ENCODE results near the gene LGR6.
A peak's percentile ranks its signal among the peaks of the same experiment; 100 is the strongest.

Gene LGR6

DNA sequence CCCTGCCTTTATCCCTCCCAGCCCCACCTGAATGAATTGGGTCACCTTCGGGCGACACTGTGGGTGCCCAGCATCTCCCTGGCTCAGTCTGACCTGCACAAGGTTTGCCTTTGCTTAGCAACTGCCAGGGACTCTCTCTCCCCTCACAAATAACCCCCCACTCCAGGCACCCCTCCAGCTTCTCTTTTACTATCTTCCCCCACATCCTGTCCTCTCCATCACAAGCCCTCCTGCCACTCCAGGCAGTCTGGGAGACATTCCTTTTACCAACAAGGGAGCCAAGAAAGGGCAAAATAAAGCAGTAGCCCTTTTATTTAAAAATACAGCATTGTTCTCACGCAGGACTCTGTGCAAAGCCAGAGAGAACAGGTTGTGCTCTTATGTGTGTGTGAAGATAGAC is 23.9 kb downstream of the LGR6 start:
- peaks cover 66% of the 10 kb centered on the region for H3K27me3 ChIP-seq (replicated peaks)
- no peak for DNase-seq
- TF ChIP-seq, protein P1, sequence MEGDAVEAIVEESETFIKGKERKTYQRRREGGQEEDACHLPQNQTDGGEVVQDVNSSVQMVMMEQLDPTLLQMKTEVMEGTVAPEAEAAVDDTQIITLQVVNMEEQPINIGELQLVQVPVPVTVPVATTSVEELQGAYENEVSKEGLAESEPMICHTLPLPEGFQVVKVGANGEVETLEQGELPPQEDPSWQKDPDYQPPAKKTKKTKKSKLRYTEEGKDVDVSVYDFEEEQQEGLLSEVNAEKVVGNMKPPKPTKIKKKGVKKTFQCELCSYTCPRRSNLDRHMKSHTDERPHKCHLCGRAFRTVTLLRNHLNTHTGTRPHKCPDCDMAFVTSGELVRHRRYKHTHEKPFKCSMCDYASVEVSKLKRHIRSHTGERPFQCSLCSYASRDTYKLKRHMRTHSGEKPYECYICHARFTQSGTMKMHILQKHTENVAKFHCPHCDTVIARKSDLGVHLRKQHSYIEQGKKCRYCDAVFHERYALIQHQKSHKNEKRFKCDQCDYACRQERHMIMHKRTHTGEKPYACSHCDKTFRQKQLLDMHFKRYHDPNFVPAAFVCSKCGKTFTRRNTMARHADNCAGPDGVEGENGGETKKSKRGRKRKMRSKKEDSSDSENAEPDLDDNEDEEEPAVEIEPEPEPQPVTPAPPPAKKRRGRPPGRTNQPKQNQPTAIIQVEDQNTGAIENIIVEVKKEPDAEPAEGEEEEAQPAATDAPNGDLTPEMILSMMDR (IDR thresholded peaks at IDR 0.05; ENCODE audit: low read depth, low read length, missing control alignments), result no peak
- no peaks in the 10 kb centered on the region for H3K36me3 ChIP-seq (replicated peaks)
- no peak overlapping the region for H3K4me3 ChIP-seq (ENCODE audit: low read depth, low read length)
- in situ Hi-C loops (cut with HindIII; ENCODE audit: low pct_ligation_motif_present, low sequenced_read_pairs), result loop anchor here (25.0 kb wide), 1 partner anchor 95 kb away; no protein-coding TSS in a partner anchor
- no peak overlapping the region for H3K27ac ChIP-seq

DNA sequence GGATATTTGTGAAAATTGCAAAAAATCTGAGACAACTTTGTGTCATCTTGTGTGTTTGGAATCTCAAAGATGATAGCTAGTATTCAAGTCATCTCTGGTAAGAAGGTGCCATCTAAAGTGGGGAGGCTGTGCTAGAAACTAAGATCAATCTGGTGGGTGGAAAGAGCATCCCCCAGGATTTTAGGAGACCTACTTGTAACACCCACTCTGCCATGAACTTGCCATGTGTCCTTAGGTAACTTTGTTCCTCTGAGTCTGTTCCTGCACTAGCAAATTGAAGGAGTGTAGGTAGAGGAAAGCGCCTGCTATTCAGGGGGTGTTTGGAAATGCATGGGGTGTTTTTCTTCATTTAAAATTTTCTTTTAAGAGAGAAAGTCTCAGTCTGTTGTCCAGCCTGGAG is 24.4 kb downstream of the LGR6 start:
- in situ Hi-C loops (cut with HindIII; ENCODE audit: low pct_ligation_motif_present, low sequenced_read_pairs), result loop anchor here (25.0 kb wide), 1 partner anchor 94 kb away; no protein-coding TSS in a partner anchor
- Histone ChIP-seq H3K36me3 (replicated peaks) (no peaks in the 10 kb centered on the region), H3K27ac (no peak overlapping the region), H3K27me3 (replicated peaks) (peaks cover 61% of the 10 kb centered on the region), H3K4me3 (ENCODE audit: low read depth, low read length) (no peak overlapping the region)
- DNase-seq, result no peak
- TF ChIP-seq, protein P1 (IDR thresholded peaks at IDR 0.05; ENCODE audit: low read depth, low read length, missing control alignments), result no peak

DNA sequence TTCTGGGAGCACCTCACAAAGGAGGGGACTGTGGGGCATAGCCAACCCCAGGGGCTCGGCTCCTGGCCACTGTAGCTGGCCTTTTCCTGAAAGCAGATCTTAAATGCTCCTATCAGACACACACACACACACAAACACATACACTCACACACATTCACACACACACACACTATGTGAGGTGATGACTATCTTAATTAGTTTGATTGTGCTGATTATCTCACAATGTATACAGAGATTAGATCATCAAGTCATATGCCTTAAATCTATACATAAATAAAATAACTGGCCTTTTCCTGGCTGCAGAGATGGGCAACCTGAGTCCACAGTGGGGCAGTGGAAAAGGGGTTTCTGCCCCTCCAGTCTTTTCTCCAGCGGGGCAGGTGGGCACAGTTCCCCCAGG is 27.1 kb downstream of the LGR6 start:
- Histone ChIP-seq H3K4me3 (ENCODE audit: low read depth, low read length) (no peak overlapping the region), H3K36me3 (replicated peaks) (no peaks in the 10 kb centered on the region), H3K27ac (no peak overlapping the region), H3K27me3 (replicated peaks) (peaks cover 40% of the 10 kb centered on the region)
- TF ChIP-seq, protein P1 (IDR thresholded peaks at IDR 0.05; ENCODE audit: low read depth, low read length, missing control alignments), result no peak
- no peak for DNase-seq
- in situ Hi-C loops (cut with HindIII; ENCODE audit: low pct_ligation_motif_present, low sequenced_read_pairs), result loop anchor here (25.0 kb wide), 1 partner anchor 92 kb away; no protein-coding TSS in a partner anchor

DNA sequence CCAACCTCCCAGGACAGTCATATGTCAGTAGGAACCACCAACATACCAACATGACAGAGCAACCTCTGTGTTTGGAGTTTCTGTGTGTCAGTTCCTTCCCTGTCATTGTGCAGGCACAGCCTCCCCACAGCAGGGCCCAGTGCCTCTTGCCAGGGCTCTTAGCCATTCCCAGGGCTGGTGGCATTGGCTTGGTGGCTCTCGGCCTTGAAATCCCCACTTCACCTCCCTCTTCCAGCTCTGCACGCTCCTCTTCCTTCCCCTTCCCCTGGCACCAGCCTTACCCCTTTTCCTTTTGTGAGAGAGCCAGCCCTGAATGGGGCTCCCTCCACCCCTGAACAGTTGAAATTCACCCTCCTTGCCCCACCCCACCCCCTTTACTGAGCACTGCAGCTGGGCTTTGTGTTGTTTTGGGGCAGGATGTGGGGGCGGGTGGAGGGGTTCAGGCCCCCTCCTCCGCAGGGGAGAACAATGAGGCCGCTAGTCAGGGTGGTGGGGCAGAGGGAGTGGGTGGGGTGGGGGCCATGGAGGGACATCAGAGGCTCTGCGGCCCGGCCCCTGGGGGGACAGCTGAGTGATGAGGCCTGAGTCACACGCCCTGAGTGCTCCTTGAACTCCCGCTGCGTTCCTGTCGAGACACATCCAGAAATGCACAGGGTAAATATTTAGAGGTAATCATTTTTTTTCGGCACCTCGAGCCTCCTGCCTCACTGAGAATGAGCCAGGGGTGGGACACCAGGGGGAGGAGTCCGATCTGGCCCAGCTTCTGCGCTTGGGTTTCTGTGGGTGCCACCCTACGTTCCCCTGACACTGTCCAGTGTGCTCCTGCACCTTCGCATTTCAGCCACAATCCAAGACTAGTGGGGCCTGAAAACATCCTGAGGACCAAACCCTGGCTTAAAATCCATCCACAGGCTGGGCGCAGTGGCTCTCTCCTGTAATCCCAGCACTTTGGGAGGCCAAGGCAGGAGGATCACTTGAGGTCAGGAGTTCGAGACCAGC is 28.6 kb downstream of the LGR6 start:
- peak; percentile 12 for DNase-seq
- Histone ChIP-seq H3K36me3 (replicated peaks) (no peaks in the 10 kb centered on the region), H3K4me3 (ENCODE audit: low read depth, low read length) (no peak overlapping the region), H3K27me3 (replicated peaks) (peaks cover 28% of the 10 kb centered on the region), H3K27ac (no peak overlapping the region)
- in situ Hi-C loops (cut with HindIII; ENCODE audit: low pct_ligation_motif_present, low sequenced_read_pairs), result loop anchor here (25.0 kb wide), 1 partner anchor 90 kb away; no protein-coding TSS in a partner anchor
- TF ChIP-seq, protein P1 (IDR thresholded peaks at IDR 0.05; ENCODE audit: low read depth, low read length, missing control alignments), result no peak

DNA sequence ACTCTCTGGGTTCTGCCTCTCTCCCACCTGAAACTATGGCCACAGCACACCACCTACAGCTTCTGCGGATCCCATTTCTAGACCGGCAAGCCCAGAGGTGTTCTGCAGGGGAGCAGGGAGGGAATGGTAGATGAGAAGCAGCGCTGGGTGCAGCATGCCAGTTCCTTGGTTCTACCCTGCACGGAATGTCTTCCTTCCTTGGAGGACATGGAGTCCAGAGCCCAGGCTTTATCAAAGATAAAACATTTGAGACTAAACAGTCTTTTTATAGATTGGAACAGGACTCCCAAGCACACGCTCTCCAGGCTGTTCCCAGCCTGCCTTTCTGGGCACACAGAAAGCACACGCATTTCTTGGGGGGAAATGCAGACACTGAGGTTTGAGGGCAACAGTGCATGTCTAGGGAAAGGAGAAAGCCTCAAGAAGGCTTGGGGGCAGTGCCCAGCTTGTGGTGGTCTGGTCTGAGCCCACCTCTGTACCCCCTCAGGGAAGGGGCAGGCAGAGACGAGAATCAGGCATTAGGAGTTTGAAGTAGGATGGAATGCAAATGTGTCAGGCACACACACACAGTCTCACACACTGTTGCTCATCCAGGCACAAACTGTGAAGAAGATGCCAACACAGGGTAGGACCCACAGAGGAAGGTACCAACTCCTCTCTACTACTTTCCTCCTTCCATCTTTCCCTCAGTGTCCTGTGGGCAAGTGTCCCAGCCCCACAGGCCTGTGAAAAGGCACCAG is 29.7 kb downstream of the LGR6 start:
- TF ChIP-seq, protein P1 (IDR thresholded peaks at IDR 0.05; ENCODE audit: low read depth, low read length, missing control alignments), result no peak
- DNase-seq, result no peak
- Histone ChIP-seq H3K36me3 (replicated peaks) (no peaks in the 10 kb centered on the region), H3K27me3 (replicated peaks) (peaks cover 19% of the 10 kb centered on the region), H3K27ac (no peak overlapping the region), H3K4me3 (ENCODE audit: low read depth, low read length) (no peak overlapping the region)
- in situ Hi-C loops (cut with HindIII; ENCODE audit: low pct_ligation_motif_present, low sequenced_read_pairs), result loop anchor here (25.0 kb wide), 1 partner anchor 89 kb away; no protein-coding TSS in a partner anchor
